NCI-H2196 (cell line): ENCODE data around the gene SEC24A.
A peak's percentile ranks its signal among the peaks of the same experiment; 100 is the strongest.
"Not testable (repeated sequence)": the region's sequence is repeated elsewhere in the genome, so short reads cannot be mapped to it uniquely, and the experiment has no call there.

Experiments
- DNase-seq: peaks from one replicate; lab custom pipeline; 2025; ENCODE audit not compliant: unreplicated experiment; lab: John Stamatoyannopoulos, UW

Gene SEC24A

GRCh38 chr5:134649163-134649835, 714 bp downstream of the SEC24A start:
- no peak for DNase-seq

DNA sequence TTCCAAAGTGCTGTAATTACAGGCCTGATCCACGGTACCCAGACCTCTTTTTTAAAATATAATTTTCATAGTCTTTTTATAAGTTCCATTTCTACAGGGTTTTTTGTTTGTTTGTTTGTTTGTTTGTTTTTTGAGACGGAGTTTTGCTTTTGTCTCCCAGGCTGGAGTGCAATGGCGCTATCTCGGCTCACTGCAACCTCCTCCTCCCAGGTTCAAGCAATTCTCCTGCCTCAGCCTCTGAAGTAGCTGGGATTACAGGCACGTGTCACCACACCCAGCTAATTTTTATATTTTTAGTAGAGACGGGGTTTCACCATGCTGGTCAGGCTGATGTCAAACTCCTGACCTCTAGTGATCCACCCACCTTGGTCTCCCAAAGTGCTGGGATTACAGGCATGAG, 2.1 kb downstream of the SEC24A start:
- DNase-seq, result not testable (repeated sequence)

DNA sequence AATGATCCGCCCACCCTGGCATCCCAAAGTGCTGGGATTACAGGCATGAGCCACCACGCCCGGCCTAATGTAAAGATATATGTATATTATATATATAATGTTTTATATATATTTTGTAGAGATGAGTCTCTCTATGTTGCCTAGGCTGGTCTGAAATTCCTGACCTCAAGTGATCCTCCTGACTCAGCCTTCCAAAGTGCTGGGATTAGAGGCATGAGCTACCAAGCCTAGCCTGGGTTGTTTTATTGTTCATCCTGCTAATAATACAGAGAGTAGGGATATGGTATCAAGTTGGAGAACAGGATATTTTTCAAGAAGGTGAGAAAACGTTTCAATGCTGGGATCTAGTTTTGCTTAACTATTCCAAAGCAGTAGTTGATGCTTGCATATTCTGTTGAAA, 2.9 kb downstream of the SEC24A start:
- DNase-seq, result no peak

- no peak for DNase-seq
Measured at GRCh38 chr5:134656690-134657089, 8.1 kb downstream of the SEC24A start.

DNA sequence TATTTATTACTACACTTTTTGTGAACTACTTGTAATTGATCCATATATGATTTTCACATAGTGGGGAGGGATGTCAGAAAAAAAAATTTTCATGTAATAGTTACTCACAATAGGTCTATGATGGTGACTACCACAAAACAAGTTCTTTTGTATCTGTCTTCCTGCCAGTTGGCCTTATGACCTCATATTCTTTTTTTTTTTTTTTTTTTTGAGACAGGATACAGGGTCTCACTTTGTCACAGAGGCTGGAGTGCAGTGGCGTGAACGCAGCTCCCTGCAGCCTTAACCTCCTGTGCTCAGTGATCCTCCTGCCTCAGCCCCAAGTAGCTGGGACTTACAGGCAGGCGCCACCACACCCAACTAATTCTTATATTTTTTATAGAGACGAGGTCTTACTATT, 10.9 kb downstream of the SEC24A start:
- DNase-seq, result no peak

- DNase-seq, result no peak
Measured at GRCh38 chr5:134659922-134660321, 11.3 kb downstream of the SEC24A start.

DNA sequence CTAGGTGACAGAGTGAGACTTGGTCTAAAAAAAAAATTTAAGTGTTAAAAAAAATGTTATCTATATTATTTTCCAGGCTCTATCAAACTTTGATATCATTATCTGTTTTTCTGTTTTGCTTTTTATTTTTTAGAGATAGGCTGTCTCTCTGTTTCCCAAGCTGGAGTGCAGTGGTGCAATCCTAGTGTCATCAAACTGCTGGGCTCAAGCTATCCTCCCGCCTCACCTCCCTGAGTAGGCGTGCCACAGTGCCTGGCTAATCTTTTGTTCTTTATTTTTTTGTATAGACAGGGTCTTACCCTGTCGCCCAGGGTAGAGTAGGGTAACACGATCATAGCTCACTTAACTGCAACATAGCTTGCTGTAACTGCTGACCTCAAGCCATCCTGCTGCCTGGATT, 14.4 kb downstream of the SEC24A start:
- DNase-seq, result no peak

GRCh38 chr5:134664448-134664847, 15.9 kb downstream of the SEC24A start:
- no peak for DNase-seq

DNA sequence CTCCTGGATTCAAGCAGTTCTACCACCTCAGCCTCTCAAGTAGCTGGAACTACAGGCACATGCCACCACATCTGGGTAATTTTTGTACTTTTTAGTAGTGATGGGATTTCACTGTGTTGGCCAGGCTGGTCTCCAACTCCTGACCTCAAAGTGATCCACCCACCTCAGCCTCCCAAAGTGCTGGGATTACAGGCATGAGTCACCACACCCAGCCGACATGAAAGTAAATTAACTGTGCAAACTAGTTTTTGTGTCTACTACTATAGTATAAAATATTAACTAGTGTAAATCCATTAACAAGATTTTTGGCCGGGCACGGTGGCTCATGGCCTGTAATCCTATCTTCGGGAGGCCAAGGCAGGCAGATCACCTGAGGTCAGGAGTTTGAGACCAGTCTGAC, 25.0 kb downstream of the SEC24A start:
- DNase-seq, result not testable (repeated sequence)

DNA sequence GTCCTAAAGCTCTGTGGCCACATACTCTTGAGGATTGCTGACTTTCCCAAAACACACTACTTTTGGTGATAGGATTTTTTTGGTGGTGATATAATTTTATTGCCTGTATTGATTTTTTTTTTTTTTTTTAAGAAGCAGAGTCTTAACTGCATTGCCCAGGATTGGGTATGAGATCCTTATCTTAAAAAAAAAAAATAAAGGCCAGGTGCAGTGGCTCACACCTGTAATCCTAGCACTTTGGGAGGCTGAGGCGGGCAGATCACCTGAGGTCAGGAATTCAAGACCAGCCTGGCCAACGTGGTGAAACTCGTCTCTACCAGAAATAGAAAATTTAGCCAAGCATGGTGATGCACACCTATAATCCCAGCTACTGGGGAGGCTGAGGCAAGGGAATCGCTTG, 28.8 kb downstream of the SEC24A start:
- not testable (repeated sequence) for DNase-seq

DNA sequence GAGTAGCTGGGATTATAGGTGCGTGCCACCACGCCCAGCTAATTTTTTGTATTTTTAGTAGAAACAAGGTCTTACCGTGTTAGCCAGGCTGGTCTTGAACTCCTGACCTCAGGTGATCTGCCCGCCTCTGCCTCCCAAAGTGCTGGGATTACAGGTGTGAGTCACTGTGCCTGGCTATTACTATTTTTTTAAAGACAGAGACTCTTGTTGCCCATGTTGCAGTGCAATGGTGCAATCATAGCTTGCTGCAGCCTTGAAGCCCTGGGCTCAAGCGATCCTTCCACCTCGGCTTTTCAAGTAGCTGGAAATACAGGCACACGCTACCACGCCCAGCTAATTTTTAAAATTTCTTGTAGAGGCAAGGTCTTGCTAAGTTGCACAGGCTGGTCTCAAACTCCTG, 41.6 kb downstream of the SEC24A start:
- not testable (repeated sequence) for DNase-seq

DNA sequence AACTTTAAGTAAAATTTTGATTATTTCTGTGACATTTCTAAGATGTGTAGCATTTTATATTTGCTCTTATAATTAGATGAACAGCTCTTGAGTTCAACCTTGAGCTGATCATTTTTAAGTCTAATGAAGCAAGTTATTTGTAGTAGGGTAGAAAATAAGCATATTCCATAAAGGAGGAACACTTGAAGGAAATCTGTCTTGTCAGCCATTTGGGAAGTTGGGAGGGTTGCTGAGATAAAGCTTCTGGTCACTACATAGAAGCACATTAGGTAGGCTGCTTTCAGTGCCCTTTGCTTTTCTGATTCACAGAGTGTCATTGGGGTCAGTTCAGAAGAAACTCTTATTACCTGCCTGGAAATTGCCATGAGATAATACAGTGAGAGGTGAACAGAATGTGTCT, 44.1 kb downstream of the SEC24A start:
- DNase-seq, result no peak

DNA sequence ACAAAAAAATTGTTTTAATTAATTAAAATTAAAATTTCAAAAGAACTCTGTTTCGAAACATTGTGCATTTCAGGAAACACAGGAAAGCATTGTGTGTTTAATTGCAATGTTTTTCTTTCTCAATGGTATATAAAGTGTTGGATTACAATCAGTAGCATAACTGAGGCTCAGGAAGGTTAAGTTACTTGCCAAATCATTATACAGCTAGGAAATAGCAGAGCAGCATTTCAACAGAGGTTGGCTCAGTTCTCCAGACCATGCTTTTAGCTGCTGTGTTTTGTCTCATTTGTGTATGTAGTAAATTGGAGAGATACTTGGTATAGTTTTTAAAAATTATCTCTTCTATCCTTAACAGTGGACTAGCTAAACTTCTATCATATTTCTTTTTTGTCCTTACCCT, 59.7 kb downstream of the SEC24A start:
- DNase-seq, result no peak

DNA sequence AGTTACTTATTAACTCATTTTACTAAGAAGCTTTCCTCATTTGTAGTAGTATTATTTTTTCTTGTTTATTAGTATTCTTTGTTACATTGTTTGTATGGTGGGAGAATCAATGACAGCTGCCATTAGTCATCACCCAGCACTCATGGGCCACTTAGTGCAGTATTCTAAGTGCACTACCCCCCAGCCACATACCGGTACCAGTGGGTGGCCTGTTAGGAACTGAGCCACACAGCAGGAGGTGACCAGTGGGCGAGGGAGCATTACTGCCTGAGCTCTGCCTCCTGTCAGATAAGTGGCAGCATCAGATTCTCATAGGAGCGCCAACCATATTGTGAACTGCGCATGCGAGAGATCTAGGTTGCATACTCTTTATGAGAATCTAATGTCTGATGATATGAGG, 65.5 kb downstream of the SEC24A start:
- DNase-seq, result no peak

DNA sequence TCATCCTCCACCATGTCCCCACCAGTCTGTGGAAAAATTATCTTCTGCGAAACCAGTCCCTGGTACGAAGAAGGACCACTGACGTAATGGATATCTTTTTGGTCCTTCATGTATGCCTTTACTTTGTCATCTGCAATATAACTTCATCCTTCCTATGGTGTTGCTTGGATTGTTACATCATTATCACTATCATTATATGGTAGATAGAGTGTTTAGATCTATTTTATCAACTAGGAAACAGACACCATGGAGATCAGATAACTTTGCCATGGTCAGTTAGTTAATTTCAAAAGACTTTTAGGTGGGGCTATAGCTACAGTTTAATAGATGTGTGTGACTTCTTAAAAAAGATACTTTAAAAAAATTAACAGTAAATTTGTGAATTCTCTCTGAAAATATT, 66.0 kb downstream of the SEC24A start:
- no peak for DNase-seq

- not testable (repeated sequence) for DNase-seq
Measured at GRCh38 chr5:134715466-134715865, 66.9 kb downstream of the SEC24A start.

- DNase-seq, result no peak
Measured at GRCh38 chr5:134724872-134725271, 76.3 kb downstream of the SEC24A start.

DNA sequence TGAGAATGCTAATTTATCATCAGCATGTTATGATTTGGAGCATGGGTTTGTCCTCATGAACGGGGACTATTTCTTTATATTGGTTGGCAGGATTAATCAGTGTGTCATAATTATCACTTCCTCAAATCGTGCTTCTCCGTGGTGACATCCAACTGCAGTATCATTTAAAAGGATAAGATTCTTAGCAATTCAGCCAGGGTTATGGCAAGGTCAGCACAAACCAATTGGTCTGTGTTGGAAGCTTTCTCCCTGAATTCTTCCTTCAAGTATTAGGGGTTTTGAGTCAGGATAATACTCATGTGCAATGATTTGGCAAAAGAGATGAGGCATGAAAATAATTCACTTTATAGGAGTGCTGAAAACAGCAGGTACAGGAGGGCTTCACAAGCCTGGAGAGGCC, 84.2 kb downstream of the SEC24A start:
- DNase-seq, result no peak

- DNase-seq, result no peak
Measured at GRCh38 chr5:134735243-134735642, 86.7 kb downstream of the SEC24A start.

DNA sequence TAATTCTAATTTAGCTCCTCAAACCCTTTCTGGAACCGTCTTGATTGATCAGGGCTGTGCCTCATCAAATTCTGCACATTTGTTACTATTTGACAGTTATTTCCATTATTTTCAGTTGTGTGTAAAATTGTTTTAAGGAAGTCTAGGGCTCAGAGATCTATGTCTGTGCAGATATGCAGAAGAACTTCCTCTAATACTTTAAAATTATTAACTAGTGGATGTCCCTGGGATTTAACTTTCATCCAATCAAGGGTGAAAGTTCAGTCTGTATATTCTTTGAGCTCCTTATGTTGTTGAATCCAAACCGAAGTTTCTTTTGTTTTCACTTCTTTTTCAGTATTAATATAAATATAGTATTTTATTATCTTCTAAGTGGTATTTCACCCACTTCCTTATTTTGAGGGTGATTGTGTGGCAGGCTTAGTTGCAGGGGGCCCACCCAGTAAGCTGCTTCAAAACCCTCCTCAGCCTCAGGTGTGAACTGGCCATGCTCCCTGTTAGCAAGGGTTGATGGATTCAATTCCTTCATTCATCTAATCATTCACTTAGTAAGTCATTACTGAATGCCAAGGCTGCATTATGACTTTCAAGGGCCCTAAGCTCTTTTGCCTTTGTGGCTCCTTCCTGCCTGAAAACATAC, 87.7 kb downstream of the SEC24A start:
- no peak for DNase-seq

GRCh38 chr5:134738133-134738962, 89.8 kb downstream of the SEC24A start, which contains the start of gene CAMLG:
Gene CAMLG (plus strand): TSS chr5:134738548. CDS start chr5:134738621, 73 bp downstream.
- peak; percentile 99 for DNase-seq
